Astrocyte of the cerebellum (primary cell): ENCODE measurements around the gene ADGRD1.

ENCODE experiments used
- DNase-seq: peaks from one replicate; pipeline ENCODE4 v3.0.0-alpha.2; 2011; ENCODE audit warnings: low read depth
- H3K4me3 ChIP-seq: 2 replicates; pipeline ENCODE4 v1.5.1; 2011; ENCODE audit warnings: mild to moderate bottlenecking, low read depth, low read length, moderate library complexity
- in situ Hi-C: cut with HindIII; loops from 2 replicates; pipeline ENCODE4 v1.10.0; 2017; ENCODE audit warnings: low sequenced_read_pairs
- TF ChIP-seq, protein P1 (sequence below): IDR thresholded peaks from 2 replicates; pipeline ENCODE4 v1.5.1; 2012; ENCODE audit warnings: low read length, low read depth, moderate library complexity, mild to moderate bottlenecking; ENCODE audit errors: missing control alignments

Gene ADGRD1

DNA sequence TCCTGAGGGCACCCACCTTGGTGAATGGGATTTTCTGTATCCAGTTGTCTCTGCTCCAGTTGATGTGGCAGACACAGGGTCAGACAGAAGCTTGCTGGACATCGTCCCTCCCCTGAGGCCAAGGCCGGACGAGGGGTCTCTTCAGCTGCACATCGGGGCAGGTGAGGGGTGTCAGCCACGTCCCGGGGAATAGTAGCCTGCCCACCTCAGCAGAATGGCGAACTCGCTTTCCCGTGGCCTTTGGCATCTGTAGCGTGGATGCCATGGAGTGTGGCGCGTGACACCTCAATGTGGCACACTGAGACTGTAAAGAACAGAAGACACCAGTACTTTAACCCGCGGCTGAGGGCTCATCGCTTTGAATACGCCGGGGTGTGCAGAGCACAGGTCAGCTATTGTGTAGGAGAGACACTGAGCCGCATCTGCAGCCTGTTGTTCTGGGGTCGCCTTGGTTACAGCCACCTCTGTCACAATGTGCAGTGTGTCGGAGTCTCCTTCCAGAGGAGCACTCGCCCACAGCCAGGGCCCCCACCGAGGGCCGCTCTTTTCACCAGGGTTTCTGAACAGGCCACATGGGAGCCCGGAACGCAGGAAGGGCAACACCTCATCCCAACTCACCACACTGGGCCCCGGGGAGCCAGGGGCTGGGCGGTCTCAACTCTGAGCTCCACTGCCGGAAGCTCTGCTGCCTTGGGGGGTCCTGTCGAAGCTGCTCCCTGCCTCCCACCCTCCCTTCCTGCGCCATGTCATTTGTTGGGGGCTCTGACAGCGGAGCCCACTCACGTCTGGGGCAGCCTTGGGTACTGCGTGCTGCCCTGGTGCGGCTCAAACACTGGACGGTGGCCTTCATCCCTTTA, 77.0 kb downstream of the ADGRD1 start:
- TF ChIP-seq, protein P1, sequence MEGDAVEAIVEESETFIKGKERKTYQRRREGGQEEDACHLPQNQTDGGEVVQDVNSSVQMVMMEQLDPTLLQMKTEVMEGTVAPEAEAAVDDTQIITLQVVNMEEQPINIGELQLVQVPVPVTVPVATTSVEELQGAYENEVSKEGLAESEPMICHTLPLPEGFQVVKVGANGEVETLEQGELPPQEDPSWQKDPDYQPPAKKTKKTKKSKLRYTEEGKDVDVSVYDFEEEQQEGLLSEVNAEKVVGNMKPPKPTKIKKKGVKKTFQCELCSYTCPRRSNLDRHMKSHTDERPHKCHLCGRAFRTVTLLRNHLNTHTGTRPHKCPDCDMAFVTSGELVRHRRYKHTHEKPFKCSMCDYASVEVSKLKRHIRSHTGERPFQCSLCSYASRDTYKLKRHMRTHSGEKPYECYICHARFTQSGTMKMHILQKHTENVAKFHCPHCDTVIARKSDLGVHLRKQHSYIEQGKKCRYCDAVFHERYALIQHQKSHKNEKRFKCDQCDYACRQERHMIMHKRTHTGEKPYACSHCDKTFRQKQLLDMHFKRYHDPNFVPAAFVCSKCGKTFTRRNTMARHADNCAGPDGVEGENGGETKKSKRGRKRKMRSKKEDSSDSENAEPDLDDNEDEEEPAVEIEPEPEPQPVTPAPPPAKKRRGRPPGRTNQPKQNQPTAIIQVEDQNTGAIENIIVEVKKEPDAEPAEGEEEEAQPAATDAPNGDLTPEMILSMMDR = no peak
- DNase-seq = no peak
- H3K4me3 ChIP-seq = no peak overlapping the region
- in situ Hi-C loops = no loop called here

DNA sequence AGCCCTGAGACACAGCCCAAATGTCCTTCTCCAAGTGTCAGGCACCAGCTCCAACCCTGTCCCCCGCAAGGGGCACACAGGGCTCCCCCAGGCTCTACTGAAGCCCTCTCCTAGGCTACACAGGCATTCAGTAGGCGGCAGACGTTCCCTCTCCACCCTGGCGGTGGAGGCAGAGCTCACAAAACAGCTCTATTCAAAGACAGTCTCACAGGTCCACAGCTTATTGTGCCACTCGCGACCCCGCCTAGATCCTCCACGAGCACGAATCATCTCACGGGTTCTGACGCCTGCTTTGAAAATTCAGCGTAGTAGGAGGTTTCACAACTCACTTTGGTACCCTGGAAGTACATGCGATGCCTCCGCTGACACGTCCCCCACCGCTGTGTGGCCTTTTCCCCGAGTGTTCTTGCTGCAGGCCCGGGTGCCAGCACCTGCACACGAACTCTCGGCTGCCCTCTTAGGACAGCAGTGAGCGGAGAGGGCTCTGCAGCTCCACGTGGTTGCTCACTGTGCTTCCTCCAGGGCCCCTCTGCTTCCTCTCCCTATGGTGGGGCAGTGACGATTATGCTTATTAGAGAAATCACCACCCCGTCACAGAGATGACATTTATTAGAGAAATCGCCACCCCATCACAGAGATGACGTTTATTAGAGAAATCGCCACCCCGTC, 78.5 kb downstream of the ADGRD1 start:
- in situ Hi-C loops = no loop called here
- no peak for DNase-seq
- no peak overlapping the region for H3K4me3 ChIP-seq
- TF ChIP-seq, protein P1 = no peak

DNA sequence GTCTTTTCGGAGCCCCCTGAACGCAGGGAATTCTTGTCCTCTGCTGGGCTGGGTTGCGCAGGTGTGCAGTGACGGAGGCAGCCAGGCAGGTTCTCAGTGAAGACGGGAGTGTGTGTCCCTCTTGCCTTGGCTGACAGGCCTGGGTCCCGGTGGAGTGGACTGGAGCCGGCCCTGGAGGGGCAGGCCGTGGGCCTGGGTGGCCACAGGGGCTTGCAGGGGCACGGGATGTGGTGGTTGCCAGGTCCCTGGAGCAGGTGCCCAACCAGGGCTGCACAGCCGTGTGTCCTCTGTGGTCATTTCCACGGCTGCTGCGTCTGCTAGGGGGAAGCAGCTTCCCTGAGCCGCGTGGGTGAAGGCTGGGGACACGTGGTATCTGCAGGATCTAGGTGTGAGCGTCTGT, 79.8 kb downstream of the ADGRD1 start:
- TF ChIP-seq, protein P1 = no peak
- no peak for DNase-seq
- H3K4me3 ChIP-seq = no peak overlapping the region
- in situ Hi-C loops = no loop called here

DNA sequence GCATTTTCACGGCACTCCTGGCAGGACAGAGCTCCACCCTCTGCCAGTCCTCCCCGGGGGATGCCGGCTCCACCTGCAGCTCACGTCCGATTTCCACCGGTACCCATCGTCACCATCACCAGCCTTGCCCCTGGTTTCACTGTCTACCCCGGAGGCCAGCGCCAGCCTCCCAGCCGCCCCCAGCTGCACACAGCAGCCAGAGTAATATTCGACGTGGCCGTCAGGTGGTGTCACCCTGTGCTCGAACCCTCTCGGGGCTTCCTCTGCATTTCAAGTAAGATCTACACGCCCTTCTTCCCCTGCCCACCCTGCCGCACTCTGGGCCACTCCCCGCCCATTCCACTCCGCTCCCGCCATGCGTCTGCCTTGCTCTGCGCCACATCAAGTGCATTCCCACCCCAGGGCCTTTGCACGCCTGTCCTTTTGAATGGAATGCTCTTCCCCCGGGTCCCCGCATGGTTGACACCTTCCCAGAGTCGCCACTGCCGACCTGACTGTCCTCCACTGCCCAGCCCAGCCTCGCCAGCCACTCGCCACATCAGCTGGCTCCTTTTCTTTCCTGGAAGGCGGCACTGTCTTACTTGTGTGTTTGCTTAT, 80.3 kb downstream of the ADGRD1 start:
- TF ChIP-seq, protein P1 = no peak
- no peak overlapping the region for H3K4me3 ChIP-seq
- in situ Hi-C loops = no loop called here
- DNase-seq = no peak

DNA sequence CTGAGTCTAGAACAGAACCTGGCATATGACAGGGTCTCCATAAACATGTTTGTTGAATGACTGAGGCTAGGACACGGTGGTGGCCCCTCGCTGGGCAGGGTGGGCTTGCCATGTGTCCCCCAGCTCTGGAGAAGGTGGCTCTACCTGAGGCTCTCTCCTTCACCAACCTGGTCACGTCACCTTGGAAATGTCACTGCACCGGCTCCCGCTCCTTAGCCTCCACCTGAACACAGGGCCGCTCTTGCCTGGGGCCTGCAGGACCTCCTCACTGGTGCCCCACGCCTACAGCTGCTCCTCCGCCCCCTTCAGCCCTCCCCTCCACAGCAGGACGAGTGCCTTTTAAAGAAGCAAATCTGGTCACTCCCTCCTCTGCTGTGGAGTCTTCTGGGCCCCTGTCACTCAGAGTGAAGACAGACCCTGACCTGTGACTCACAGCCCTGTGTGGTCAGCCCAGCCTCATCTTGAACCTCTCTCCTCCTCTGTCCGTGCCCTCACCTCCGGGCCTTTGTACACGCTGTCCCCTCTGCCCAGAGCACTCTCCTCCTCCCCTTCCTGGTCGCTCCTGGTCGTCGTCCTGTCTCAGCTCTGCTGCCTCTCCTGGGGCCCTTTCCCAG, 81.0 kb downstream of the ADGRD1 start:
- DNase-seq = no peak
- H3K4me3 ChIP-seq = no peak overlapping the region
- TF ChIP-seq, protein P1 = no peak
- in situ Hi-C loops = no loop called here

DNA sequence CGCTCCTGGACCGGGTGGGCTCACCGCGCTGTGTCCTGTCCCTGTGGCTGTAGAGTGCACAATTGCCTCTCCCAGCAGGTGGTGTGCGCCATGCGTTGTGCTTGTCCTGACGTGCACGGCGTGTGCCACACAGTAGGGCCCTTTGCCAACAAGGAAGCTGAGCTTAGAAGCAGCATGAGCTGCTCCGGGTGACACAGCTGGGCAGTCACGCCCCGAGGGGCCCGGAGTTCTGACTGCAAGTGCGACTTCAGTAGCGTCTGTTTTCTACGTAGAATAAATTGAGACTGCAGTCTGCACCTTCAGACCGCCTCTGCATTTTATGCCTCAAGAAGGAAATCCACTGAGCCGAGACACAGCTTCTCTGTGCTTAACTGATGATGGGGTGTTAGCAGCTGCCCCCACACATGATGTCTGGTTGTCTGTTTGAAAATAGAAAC, 81.6 kb downstream of the ADGRD1 start:
- TF ChIP-seq, protein P1 = no peak
- no peak for DNase-seq
- in situ Hi-C loops = no loop called here
- no peak overlapping the region for H3K4me3 ChIP-seq
